ENCODE results near the gene ZFAND3.
"Not testable (repeated sequence)": the region's sequence is repeated elsewhere in the genome, so short reads cannot be mapped to it uniquely, and the experiment has no call there.

ZFAND3 gene

DNA sequence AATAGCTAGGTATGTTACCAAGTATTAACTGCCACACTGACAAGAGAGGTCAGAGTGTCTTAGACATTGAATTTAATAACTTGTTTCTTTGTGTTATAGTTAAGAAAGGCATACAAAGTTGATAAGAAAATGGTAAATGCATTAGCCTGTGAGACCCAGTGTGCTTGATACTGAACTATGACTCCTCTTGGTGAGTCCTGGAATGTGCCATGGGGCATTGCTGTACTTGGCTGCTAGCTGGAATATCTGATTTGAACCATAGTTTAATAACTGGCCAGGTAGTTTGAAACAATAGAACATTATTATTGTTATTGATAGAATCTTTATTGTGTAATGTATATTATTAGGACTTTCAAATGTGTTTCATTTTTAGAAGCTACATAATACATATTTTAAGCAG lies 70.0 kb downstream of the ZFAND3 start:
- H3K27ac ChIP-seq (ENCODE audit: low read depth, low read length, poor library complexity, severe bottlenecking) = no peak overlapping the region
- H3F3A ChIP-seq (ENCODE audit: insufficient read depth, low read length) = no peaks in the 10 kb centered on the region
- H3K4me2 ChIP-seq (ENCODE audit: low read length) = no peak overlapping the region
- H3K4me1 ChIP-seq (ENCODE audit: insufficient read depth, low read length, severe bottlenecking) = no peaks in the 10 kb centered on the region
- H3K27me3 ChIP-seq (ENCODE audit: insufficient read depth, low read length) = no peaks in the 10 kb centered on the region
- no peaks in the 10 kb centered on the region for H3K36me3 ChIP-seq (ENCODE audit: insufficient read depth, low read length)
- H3K4me3 ChIP-seq (ENCODE audit: low read depth, low read length, poor library complexity, severe bottlenecking) = no peak overlapping the region
- no peak for TF ChIP-seq EZH2 (IDR thresholded peaks at IDR 0.05; ENCODE audit: borderline replicate concordance, low read length)
- TF ChIP-seq, protein P1, sequence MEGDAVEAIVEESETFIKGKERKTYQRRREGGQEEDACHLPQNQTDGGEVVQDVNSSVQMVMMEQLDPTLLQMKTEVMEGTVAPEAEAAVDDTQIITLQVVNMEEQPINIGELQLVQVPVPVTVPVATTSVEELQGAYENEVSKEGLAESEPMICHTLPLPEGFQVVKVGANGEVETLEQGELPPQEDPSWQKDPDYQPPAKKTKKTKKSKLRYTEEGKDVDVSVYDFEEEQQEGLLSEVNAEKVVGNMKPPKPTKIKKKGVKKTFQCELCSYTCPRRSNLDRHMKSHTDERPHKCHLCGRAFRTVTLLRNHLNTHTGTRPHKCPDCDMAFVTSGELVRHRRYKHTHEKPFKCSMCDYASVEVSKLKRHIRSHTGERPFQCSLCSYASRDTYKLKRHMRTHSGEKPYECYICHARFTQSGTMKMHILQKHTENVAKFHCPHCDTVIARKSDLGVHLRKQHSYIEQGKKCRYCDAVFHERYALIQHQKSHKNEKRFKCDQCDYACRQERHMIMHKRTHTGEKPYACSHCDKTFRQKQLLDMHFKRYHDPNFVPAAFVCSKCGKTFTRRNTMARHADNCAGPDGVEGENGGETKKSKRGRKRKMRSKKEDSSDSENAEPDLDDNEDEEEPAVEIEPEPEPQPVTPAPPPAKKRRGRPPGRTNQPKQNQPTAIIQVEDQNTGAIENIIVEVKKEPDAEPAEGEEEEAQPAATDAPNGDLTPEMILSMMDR (IDR thresholded peaks at IDR 0.05; ENCODE audit: low read length) = no peak
- H3K9ac ChIP-seq (ENCODE audit: low read length) = no peak overlapping the region
- no peak overlapping the region for H2AFZ ChIP-seq (ENCODE audit: low read length)
- no peaks in the 10 kb centered on the region; the same call in 1 of the 2 replicates for H3K9me3 ChIP-seq (ENCODE audit: low read length)
- H4K20me1 ChIP-seq (ENCODE audit: insufficient read depth, low read length) = no peaks in the 10 kb centered on the region
- no peaks in the 10 kb centered on the region for H3K79me2 ChIP-seq (ENCODE audit: insufficient read depth, low read length)
- H3K9me2 ChIP-seq (ENCODE audit: low read depth, low read length) = no peaks in the 10 kb centered on the region

DNA sequence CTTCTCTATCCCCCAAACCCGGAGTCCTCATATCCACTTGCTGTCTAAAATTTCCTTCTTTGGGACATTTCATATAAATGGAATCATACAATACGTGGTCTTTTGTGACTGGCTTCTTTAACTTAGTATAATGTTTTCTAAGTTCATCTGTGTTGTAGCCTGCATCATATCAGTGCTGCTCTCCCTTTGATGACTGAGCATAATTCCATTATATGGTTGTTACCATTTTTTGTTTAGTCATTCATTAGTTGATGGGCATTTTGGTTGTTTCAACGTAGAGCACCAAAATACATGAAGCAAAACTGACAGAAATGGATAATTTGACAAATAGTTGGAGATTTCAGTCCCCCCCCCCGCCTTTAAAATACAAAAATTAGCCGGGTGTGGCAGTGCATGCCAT lies 71.5 kb downstream of the ZFAND3 start:
- H3K27ac ChIP-seq (ENCODE audit: low read depth, low read length, poor library complexity, severe bottlenecking) = no peak overlapping the region
- no peaks in the 10 kb centered on the region for H4K20me1 ChIP-seq (ENCODE audit: insufficient read depth, low read length)
- TF ChIP-seq EZH2 (IDR thresholded peaks at IDR 0.05; ENCODE audit: borderline replicate concordance, low read length) = no peak
- TF ChIP-seq, protein P1 (IDR thresholded peaks at IDR 0.05; ENCODE audit: low read length) = no peak
- no peak overlapping the region for H3K4me3 ChIP-seq (ENCODE audit: low read depth, low read length, poor library complexity, severe bottlenecking)
- H3K9me2 ChIP-seq (ENCODE audit: low read depth, low read length) = no peaks in the 10 kb centered on the region
- no peak overlapping the region for H3K4me2 ChIP-seq (ENCODE audit: low read length)
- no peaks in the 10 kb centered on the region for H3K79me2 ChIP-seq (ENCODE audit: insufficient read depth, low read length)
- no peak overlapping the region for H3K9ac ChIP-seq (ENCODE audit: low read length)
- H2AFZ ChIP-seq (ENCODE audit: low read length) = no peak overlapping the region
- H3K4me1 ChIP-seq (ENCODE audit: insufficient read depth, low read length, severe bottlenecking) = no peaks in the 10 kb centered on the region
- no peaks in the 10 kb centered on the region for H3F3A ChIP-seq (ENCODE audit: insufficient read depth, low read length)
- no peaks in the 10 kb centered on the region; the same call in 1 of the 2 replicates for H3K9me3 ChIP-seq (ENCODE audit: low read length)
- H3K27me3 ChIP-seq (ENCODE audit: insufficient read depth, low read length) = no peaks in the 10 kb centered on the region
- H3K36me3 ChIP-seq (ENCODE audit: insufficient read depth, low read length) = no peaks in the 10 kb centered on the region

DNA sequence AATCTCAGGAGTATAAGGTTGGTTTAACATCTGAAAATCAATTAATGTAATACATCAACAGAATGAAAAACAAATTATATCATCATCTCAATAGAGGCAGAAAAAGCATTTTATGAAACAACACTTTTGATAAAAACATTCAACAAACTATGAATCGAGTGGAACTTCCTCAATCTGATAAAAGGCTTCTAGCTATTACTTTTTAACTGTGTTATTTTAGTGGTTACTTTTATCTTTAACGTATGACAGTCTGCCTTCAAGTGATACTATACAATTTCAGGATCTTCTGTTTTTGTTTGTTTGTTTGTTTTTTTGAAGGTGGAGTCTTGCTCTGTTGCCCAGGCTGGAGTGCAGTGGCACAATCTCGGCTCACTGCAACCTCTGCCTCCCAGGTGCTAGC lies 73.7 kb downstream of the ZFAND3 start:
- TF ChIP-seq, protein P1 (IDR thresholded peaks at IDR 0.05; ENCODE audit: low read length) = no peak
- TF ChIP-seq EZH2 (IDR thresholded peaks at IDR 0.05; ENCODE audit: borderline replicate concordance, low read length) = no peak
- H4K20me1 ChIP-seq (ENCODE audit: insufficient read depth, low read length) = no peaks in the 10 kb centered on the region
- H3K4me2 ChIP-seq (ENCODE audit: low read length) = no peak overlapping the region

DNA sequence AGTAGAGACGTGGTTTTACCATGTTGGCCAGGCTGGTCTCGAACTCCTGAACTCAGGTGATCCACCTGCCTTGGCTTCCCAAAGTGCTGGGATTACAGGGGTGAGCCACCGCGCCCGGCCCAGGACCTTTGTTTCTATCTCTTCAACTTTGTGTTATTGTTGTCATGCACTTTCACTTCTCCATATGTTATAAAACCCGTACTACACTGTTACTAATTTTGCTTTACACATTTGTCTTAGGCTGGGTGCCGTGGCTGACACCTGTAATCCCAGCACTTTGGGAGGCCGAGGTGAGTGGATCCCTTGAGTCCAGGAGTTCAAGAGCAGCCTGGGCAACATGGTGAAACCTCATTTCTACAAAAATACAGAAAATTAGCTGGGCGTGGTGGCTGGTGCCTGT lies 74.2 kb downstream of the ZFAND3 start:
- not testable (repeated sequence) for H3K4me2 ChIP-seq (ENCODE audit: low read length); H4K20me1 ChIP-seq (ENCODE audit: insufficient read depth, low read length); H3K27ac ChIP-seq (ENCODE audit: low read depth, low read length, poor library complexity, severe bottlenecking); H3K27me3 ChIP-seq (ENCODE audit: insufficient read depth, low read length); H3K9ac ChIP-seq (ENCODE audit: low read length); H3K79me2 ChIP-seq (ENCODE audit: insufficient read depth, low read length); H3K4me3 ChIP-seq (ENCODE audit: low read depth, low read length, poor library complexity, severe bottlenecking); H3K4me1 ChIP-seq (ENCODE audit: insufficient read depth, low read length, severe bottlenecking); H3K9me2 ChIP-seq (ENCODE audit: low read depth, low read length); H3K36me3 ChIP-seq (ENCODE audit: insufficient read depth, low read length); H3K9me3 ChIP-seq (ENCODE audit: low read length); H3F3A ChIP-seq (ENCODE audit: insufficient read depth, low read length); H2AFZ ChIP-seq (ENCODE audit: low read length)

More for the DNA sequence above, 73.7 kb downstream of the ZFAND3 start:
- H2AFZ ChIP-seq (ENCODE audit: low read length) = no peak overlapping the region
- H3K9ac ChIP-seq (ENCODE audit: low read length) = no peak overlapping the region
- H3K9me3 ChIP-seq (ENCODE audit: low read length) = no peaks in the 10 kb centered on the region; the same call in 1 of the 2 replicates
- no peaks in the 10 kb centered on the region for H3F3A ChIP-seq (ENCODE audit: insufficient read depth, low read length)
- H3K27ac ChIP-seq (ENCODE audit: low read depth, low read length, poor library complexity, severe bottlenecking) = no peak overlapping the region
- H3K4me3 ChIP-seq (ENCODE audit: low read depth, low read length, poor library complexity, severe bottlenecking) = no peak overlapping the region
- 0 out of 2 replicates have a peak, but pooled peaks cover 2% of the 10 kb centered on the region for H3K79me2 ChIP-seq (ENCODE audit: insufficient read depth, low read length)
- no peaks in the 10 kb centered on the region for H3K9me2 ChIP-seq (ENCODE audit: low read depth, low read length)
- H3K4me1 ChIP-seq (ENCODE audit: insufficient read depth, low read length, severe bottlenecking) = no peaks in the 10 kb centered on the region
- no peaks in the 10 kb centered on the region for H3K27me3 ChIP-seq (ENCODE audit: insufficient read depth, low read length)
- H3K36me3 ChIP-seq (ENCODE audit: insufficient read depth, low read length) = no peaks in the 10 kb centered on the region

Data from OCI-LY1 (cell line).